HG03097 (cell line): ENCODE measurements around the gene HEG1.

Experiments
- ATAC-seq: cut with Tn5 transposase; IDR thresholded peaks from one replicate; pipeline ENCODE4 v1.9.1; 2021; ENCODE audit not compliant: unreplicated experiment, low FRiP score

Gene HEG1

GRCh38 chr3:125050488-125051090, 5.2 kb downstream of the HEG1 start:
- ATAC-seq = no peak

DNA sequence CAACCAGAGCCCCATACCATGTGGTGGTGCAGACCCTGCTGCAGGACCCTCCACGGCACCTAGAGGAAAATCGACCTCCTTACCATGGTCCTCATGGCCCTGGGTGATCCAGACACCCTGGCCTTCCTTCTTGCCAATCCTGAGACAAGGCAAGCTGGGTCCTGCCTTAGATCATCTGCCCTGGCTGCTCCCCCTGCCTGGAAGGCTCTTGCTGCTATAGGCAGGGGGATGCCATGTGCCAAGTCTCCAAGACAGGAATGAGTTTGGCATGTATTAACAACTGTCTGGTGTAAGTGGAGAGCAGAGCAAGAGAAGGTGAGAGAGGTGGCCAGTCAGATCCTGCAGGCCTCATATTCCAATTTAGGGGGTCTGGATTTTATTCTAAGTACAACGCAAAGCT, 7.5 kb downstream of the HEG1 start:
- no peak for ATAC-seq

- ATAC-seq = no peak
Measured at GRCh38 chr3:125045965-125046364, 9.8 kb downstream of the HEG1 start.

- ATAC-seq = no peak
Measured at GRCh38 chr3:125045194-125045593, 10.6 kb downstream of the HEG1 start.

DNA sequence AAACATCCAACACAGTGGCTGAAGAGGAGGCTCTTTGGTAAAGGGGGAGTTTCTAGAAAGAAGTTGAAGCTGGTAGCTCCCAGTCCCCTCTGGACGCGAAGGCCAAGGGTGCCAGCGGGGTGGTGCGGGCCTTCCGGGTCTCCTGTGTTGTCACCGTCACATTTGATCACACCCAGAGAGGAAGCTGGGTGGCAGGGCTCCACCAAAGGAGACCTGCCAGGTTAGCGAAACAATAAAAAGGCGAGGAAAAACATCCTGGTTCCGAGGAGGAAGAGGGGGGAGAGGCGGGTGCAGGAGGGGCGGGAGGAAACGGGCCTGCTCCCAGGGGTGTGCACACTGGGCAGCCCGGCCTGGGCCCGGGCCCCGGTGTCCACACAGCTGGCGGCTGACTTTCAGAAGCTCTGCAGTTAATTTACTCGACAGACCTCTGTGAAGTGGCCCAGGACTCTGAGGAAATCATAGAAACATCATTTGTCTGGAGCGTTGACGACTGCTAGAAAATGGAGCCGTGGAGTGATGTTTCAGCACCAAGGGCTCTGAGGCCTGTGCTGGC, 12.1 kb downstream of the HEG1 start:
- no peak for ATAC-seq

GRCh38 chr3:125042725-125043406, 12.9 kb downstream of the HEG1 start:
- ATAC-seq = no peak

- ATAC-seq = no peak
Measured at GRCh38 chr3:125039131-125040100, 16.4 kb downstream of the HEG1 start.

- no peak for ATAC-seq
Measured at GRCh38 chr3:125037498-125038150, 18.2 kb downstream of the HEG1 start.

DNA sequence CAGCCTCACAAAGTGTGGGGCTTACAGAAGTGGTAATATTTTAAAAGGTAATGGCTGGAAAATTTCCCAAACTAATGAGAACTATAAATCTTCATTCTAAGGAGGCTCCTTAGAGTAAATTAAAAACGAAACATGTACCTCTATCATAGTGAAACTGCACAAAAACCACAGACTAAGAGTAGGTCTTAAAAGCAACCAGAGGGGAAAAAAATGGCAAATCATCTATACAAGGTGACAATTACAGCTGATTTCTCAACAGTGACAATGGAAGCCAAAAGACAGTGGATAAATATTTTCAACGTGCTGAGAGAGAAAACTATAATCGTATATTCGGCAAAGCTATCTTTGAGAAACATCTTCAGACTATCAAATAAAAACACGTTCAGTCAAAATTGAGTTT, 20.6 kb downstream of the HEG1 start:
- no peak for ATAC-seq

DNA sequence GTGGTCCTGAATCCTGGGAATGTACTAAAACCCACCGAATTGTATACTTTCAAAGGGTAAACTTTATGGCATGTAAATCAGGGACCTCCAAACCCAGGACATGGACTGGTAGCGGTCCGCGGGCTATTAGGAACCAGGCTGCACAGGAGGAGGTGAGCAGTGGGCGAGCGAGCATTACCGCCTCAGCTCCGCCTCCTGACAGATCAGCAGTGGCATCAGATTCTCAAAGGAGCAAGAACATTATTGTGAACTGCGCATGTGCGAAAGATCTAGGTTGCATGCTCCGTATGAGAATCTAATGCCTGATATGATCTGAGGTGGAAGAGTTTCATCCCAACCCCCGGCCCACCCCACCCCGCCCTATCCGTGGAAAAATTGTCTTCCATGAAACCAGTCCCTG, 22.2 kb downstream of the HEG1 start:
- no peak for ATAC-seq

GRCh38 chr3:125033135-125033534, 22.7 kb downstream of the HEG1 start:
- ATAC-seq = no peak

DNA sequence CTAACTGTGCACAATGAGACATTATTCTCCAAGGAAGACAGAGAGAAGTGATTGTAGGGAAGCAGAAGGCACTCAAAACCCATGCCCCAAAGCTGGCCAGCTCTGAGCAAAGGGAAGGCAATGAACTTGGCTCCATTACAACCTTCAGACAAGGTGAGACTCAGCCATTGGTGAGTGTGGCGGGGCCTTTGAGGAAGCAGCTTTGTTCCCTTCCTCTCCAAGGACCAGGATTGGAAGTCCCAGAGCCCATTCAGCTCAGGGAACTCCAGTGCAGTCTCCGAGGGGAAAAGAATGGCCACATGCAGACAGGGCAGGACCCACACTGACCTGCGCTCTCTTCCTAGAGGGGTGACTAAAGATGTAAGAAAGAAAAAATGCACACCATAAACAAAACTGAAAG, 23.1 kb downstream of the HEG1 start:
- no peak for ATAC-seq

GRCh38 chr3:125032100-125032643, 23.6 kb downstream of the HEG1 start:
- no peak for ATAC-seq

GRCh38 chr3:125031544-125031943, 24.3 kb downstream of the HEG1 start:
- no peak for ATAC-seq

- ATAC-seq = no peak
Measured at GRCh38 chr3:125028657-125029056, 27.1 kb downstream of the HEG1 start.

DNA sequence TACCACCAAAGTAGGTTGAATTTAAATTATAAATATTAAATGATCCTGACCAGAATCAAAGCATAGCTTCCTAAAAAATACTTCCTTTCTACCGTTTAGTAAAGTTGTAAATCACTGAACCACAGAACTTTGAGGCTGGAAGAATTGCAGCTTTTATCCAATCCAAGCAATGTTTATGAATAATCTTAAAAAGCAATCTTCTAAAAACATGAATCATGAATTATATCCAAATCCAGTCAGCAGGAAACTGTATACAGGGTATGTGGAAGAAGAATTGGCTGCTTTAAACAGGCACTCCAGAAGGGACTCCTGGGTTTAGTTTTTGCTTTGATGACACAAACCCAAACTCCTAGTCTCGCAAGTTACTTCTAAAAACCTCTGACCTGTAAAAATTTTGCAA, 30.2 kb downstream of the HEG1 start:
- ATAC-seq = no peak

DNA sequence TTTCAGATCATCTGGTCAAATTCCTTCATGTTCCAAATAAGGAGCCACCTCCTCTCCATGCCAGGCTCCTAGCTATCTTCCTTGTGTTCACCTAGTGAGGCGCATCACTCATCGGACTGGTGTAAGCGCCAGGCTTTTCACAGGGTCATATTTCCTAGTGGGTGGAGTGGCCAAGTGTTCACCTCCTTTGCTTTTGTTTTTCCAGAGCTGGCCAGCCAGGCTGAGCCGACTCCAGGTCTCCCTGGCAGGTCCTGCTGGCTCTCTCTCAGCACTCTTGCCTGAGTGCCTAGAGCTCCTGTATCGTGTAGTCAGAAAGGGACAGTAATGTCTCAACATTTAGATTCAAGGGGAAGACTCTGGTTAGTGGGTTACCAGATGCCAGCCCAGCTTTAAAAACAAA, 31.0 kb downstream of the HEG1 start:
- no peak for ATAC-seq

DNA sequence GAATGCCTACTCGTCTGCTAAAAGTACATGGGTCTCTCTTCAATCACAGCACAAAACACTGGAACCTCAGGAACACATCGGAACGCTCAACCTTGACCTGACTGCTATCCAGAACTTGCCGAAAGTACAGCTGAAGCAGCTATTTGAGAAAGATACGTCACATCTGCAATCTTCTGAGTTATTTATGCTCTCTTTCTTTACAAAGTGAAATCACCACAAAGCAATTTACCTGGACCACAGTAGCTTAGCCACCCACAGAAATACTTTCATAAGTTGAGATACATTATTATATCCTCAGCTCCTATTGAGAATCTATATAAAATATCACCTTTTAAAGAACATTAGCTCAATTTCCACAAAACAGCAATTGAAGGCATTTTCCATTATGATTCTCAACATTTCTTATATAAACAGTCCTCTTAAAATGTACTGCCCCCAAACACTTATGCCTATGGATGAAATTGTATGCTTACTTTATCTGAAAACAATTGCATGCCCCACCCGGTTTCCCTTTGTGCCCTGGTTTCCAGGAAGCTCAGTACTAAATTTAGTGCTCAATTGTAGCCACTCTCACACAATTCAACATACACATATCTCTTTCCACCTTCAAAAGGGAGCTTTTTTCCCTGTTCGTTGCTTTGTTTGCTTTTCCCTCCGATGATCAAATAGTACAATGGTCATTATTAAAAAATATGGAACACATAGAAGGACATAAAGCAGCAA, 31.8 kb downstream of the HEG1 start:
- ATAC-seq = no peak

GRCh38 chr3:125022206-125022605, 33.6 kb downstream of the HEG1 start:
- ATAC-seq = no peak

DNA sequence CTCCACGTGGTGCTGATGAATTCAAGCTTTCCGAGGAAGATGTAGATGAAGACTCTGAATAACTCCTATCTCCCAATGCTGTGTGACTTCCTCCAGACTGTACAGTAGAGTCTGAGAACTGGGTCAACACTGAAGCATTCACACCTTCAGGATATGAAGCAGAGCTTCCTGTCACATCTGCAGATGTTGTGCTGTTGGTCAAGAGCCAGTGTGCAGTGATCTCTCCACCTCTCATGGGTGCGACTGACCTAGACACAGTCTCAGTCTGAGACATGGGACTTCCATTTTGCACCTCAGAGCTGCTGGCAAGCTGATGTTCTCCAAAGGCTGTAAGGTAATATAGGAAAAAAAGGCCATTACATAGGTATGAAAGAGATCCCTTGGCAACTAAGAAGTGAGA, 36.5 kb downstream of the HEG1 start:
- no peak for ATAC-seq
